HEK293 (cell line): ENCODE measurements around the gene AARS2.

ENCODE experiments used
- CTCF ChIA-PET: fragments of 350-600 bp; formaldehyde crosslinking; extraction: SDS; loops from one replicate; lab custom pipeline; 2021; ENCODE audit warnings: antibody characterized with exemption; lab: Yijun Ruan, JAX
- POLR2A ChIA-PET: fragments of 300-600 bp; formaldehyde crosslinking; extraction: SDS; loops from one replicate; lab custom pipeline; 2020; ENCODE audit warnings: antibody characterized with exemption, inconsistent platforms; lab: Yijun Ruan, JAX
- H3K27ac ChIP-seq: fragments of 200-500 bp; sonication (Bioruptor generic); 2 replicates; pipeline ENCODE4 v1.5.1; 2014; ENCODE audit warnings: low read depth, low read length, control low read depth, inconsistent platforms; ENCODE audit errors: extremely low read depth
- H3K36me3 ChIP-seq, 2 experiments: fragments of 200-500 bp in 1 of 2; sonication (Bioruptor generic) in 1 of 2; 1 replicate in 1 of 2; 2 replicates in 1 of 2; pipeline ENCODE4 v1.5.1; 2014 to 2017; ENCODE audit warnings: inconsistent platforms in 2 of 2, low read length in 2 of 2; ENCODE audit not compliant: control insufficient read depth in 2 of 2, insufficient read depth in 1 of 2
- H3K4me1 ChIP-seq: fragments of 200-500 bp; sonication (Bioruptor generic); 2 replicates; pipeline ENCODE4 v1.5.1; 2014; ENCODE audit warnings: mild to moderate bottlenecking, low read length, inconsistent platforms; ENCODE audit not compliant: control insufficient read depth, insufficient read depth
- H3K4me3 ChIP-seq: 2 replicates; pipeline ENCODE4 v1.5.1; 2011; ENCODE audit warnings: low read depth, mild to moderate bottlenecking, control low read depth, low read length, moderate library complexity
- H3K9me3 ChIP-seq: fragments of 200-500 bp; sonication (Bioruptor generic); 2 replicates; pipeline ENCODE4 v1.5.1; 2014; ENCODE audit warnings: low read depth, low read length, inconsistent platforms; ENCODE audit not compliant: control insufficient read depth, insufficient read depth
- GLIS2 ChIP-seq: fragments of 450-650 bp; formaldehyde crosslinking; IDR thresholded peaks from 2 replicates; pipeline ENCODE4 v1.5.1; 2016; ENCODE audit warnings: missing biosample characterization, missing genetic modification characterization
- PBX3 ChIP-seq: sonication (generic); formaldehyde crosslinking; IDR thresholded peaks from 2 replicates; pipeline ENCODE4 v1.8.1; 2022; ENCODE audit warnings: mild to moderate bottlenecking, moderate library complexity, missing genetic modification reagents
- PRDM1 ChIP-seq: fragments of 450-650 bp; formaldehyde crosslinking; IDR thresholded peaks from 2 replicates; pipeline ENCODE4; 2016; ENCODE audit warnings: missing biosample characterization, missing genetic modification characterization
- ZBTB17 ChIP-seq: fragments of 450-650 bp; formaldehyde crosslinking; IDR thresholded peaks from 2 replicates; pipeline ENCODE4 v1.5.1; 2016; ENCODE audit warnings: missing biosample characterization, missing genetic modification characterization
- ZBTB6 ChIP-seq: fragments of 450-650 bp; formaldehyde crosslinking; IDR thresholded peaks from 2 replicates; pipeline ENCODE4 v1.5.1; 2017; ENCODE audit warnings: missing biosample characterization, missing genetic modification characterization
- ZBTB8A ChIP-seq: fragments of 450-650 bp; formaldehyde crosslinking; IDR thresholded peaks from 2 replicates; pipeline ENCODE4 v1.5.1; 2016; ENCODE audit warnings: missing biosample characterization, missing genetic modification characterization
- ZFP69B ChIP-seq: fragments of 450-650 bp; formaldehyde crosslinking; IDR thresholded peaks from 2 replicates; pipeline ENCODE4 v1.5.1; 2016; ENCODE audit warnings: missing biosample characterization, missing genetic modification characterization
- ZIC2 ChIP-seq: fragments of 450-650 bp; formaldehyde crosslinking; IDR thresholded peaks from 2 replicates; pipeline ENCODE4 v1.5.1; 2016; ENCODE audit warnings: missing biosample characterization, missing genetic modification characterization
- ZNF10 ChIP-seq: fragments of 450-650 bp; formaldehyde crosslinking; IDR thresholded peaks from 2 replicates; pipeline ENCODE4 v1.5.1; 2017; ENCODE audit warnings: missing biosample characterization, missing genetic modification characterization
- ZNF146 ChIP-seq: fragments of 450-650 bp; formaldehyde crosslinking; IDR thresholded peaks from 2 replicates; pipeline ENCODE4 v1.5.1; 2016; ENCODE audit warnings: missing biosample characterization, missing genetic modification characterization
- ZNF26 ChIP-seq: fragments of 450-650 bp; formaldehyde crosslinking; IDR thresholded peaks from 2 replicates; pipeline ENCODE4 v1.5.1; 2016; ENCODE audit warnings: missing biosample characterization, missing genetic modification characterization
- ZNF350 ChIP-seq: fragments of 450-650 bp; formaldehyde crosslinking; IDR thresholded peaks from 2 replicates; pipeline ENCODE4 v1.5.0; 2017; ENCODE audit warnings: missing biosample characterization, mild to moderate bottlenecking, missing genetic modification characterization
- ZNF366 ChIP-seq: fragments of 450-650 bp; formaldehyde crosslinking; conservative IDR thresholded peaks from 2 replicates; pipeline ENCODE4 v1.5.1; 2016; ENCODE audit warnings: missing biosample characterization, missing genetic modification characterization
- ZNF394 ChIP-seq: fragments of 450-650 bp; formaldehyde crosslinking; IDR thresholded peaks from 2 replicates; pipeline ENCODE4 v1.5.1; 2016; ENCODE audit warnings: missing biosample characterization, missing genetic modification characterization, mild to moderate bottlenecking, moderate library complexity, borderline replicate concordance
- ZNF510 ChIP-seq: fragments of 450-650 bp; formaldehyde crosslinking; IDR thresholded peaks from 2 replicates; pipeline ENCODE4 v1.5.1; 2018; ENCODE audit warnings: mild to moderate bottlenecking, missing genetic modification characterization, missing biosample characterization; ENCODE audit not compliant: insufficient replicate concordance
- ZNF549 ChIP-seq: fragments of 450-650 bp; IDR thresholded peaks from 2 replicates; pipeline ENCODE4 v1.5.1; 2018; ENCODE audit warnings: missing biosample characterization, missing genetic modification characterization, mild to moderate bottlenecking, inconsistent platforms, moderate library complexity
- ZNF558 ChIP-seq: fragments of 450-650 bp; formaldehyde crosslinking; IDR thresholded peaks from 2 replicates; pipeline ENCODE4 v1.5.1; 2016; ENCODE audit warnings: missing biosample characterization, missing genetic modification characterization
- ZNF600 ChIP-seq: fragments of 450-650 bp; formaldehyde crosslinking; IDR thresholded peaks from 2 replicates; pipeline ENCODE4 v1.5.1; 2016; ENCODE audit warnings: missing biosample characterization, missing genetic modification characterization
- ZNF626 ChIP-seq: fragments of 450-650 bp; sonication (Bioruptor Pico); formaldehyde crosslinking; IDR thresholded peaks from 2 replicates; pipeline ENCODE4 v1.5.1; 2018; ENCODE audit warnings: missing biosample characterization, missing genetic modification characterization, inconsistent platforms
- ZNF707 ChIP-seq: fragments of 450-650 bp; formaldehyde crosslinking; IDR thresholded peaks from 2 replicates; pipeline ENCODE4 v1.5.1; 2016; ENCODE audit warnings: missing biosample characterization, missing genetic modification characterization
- ZNF776 ChIP-seq: fragments of 450-650 bp; formaldehyde crosslinking; IDR thresholded peaks from 2 replicates; pipeline ENCODE4 v1.5.0; 2017; ENCODE audit warnings: missing biosample characterization, missing genetic modification characterization, borderline replicate concordance
- ZNF837 ChIP-seq: fragments of 450-650 bp; formaldehyde crosslinking; IDR thresholded peaks from 2 replicates; pipeline ENCODE4 v1.5.1; 2016; ENCODE audit warnings: missing biosample characterization, missing genetic modification characterization
- TF ChIP-seq, protein P1 (sequence below): fragments of 450-650 bp; formaldehyde crosslinking; IDR thresholded peaks from 2 replicates; pipeline ENCODE4 v1.5.1; 2016; ENCODE audit warnings: missing biosample characterization, missing genetic modification characterization

The AARS2 gene

GRCh38 chr6:44256775-44257024, 56.4 kb downstream of the AARS2 start:
- Histone ChIP-seq H3K36me3 (peaks cover 10 to 67% of the 10 kb centered on the region in 2 experiments; a peak in 2 of 3 replicates), H3K4me3 (peak overlapping the region; percentile 82), H3K27ac (peak overlapping the region; percentile 65; the same call in 1 of the 2 replicates), H3K4me1 (no peaks in the 10 kb centered on the region), H3K9me3 (no peaks in the 10 kb centered on the region)
- POLR2A ChIA-PET: interaction anchor here (0.6 to 3.7 kb wide), 21 partner anchors 10 to 650 kb away, joined by 3 to 131 read pairs (median 4); partner anchors contain the start of genes AARS2, HSP90AB1 and SLC29A1
- TF ChIP-seq ZNF366 (tag by site-specific recombination) (0 out of 2 replicates have a peak, but pooled peaks have one; percentile 38), ZFP69B (no peak), ZBTB8A (tag by site-specific recombination) (peak; percentile 47; the same call in 1 of the 2 replicates), ZNF626 (tag by site-specific recombination) (no peak)
- CTCF ChIA-PET: interaction anchor here (0.6 to 3.2 kb wide), 39 partner anchors 8 to 1212 kb away, joined by 3 to 36 read pairs (median 5); partner anchors contain the start of genes AARS2 and HSP90AB1

GRCh38 chr6:44255871-44256774, 57.0 kb downstream of the AARS2 start:
- Histone ChIP-seq H3K27ac (peak overlapping the region; percentile 65; the same call in 1 of the 2 replicates), H3K4me1 (no peaks in the 10 kb centered on the region), H3K4me3 (peak overlapping the region; percentile 82), H3K36me3 (peaks cover 12 to 68% of the 10 kb centered on the region in 2 experiments), H3K9me3 (no peaks in the 10 kb centered on the region)
- ChIA-PET CTCF (interaction anchor here (0.6 to 3.2 kb wide), 37 partner anchors 8 to 590 kb away, joined by 3 to 36 read pairs (median 5); partner anchors contain the start of genes AARS2 and HSP90AB1), POLR2A (interaction anchor here (0.6 to 3.7 kb wide), 20 partner anchors 9 to 649 kb away, joined by 3 to 131 read pairs (median 4); partner anchors contain the start of genes AARS2, HSP90AB1 and SLC29A1)
- TF ChIP-seq ZNF549 (tag by site-specific recombination): no peak
- peak; percentile 33; the same call in 1 of the 2 replicates for TF ChIP-seq ZNF10
- peak; percentile 65 for TF ChIP-seq PRDM1 (tag by site-specific recombination)
- TF ChIP-seq ZNF26: no peak
- TF ChIP-seq ZNF776: no peak
- no peak for TF ChIP-seq ZNF350 (tag by site-specific recombination)

GRCh38 chr6:44255105-44255808, 57.9 kb downstream of the AARS2 start:
- POLR2A ChIA-PET: interaction anchor here (0.7 to 3.7 kb wide), 6 partner anchors 9 to 57 kb away, joined by 3 to 131 read pairs (median 8); partner anchors contain the start of genes AARS2, HSP90AB1 and SLC29A1
- no peak for TF ChIP-seq GLIS2 (tag by site-specific recombination)
- no peak for TF ChIP-seq ZNF146
- no peak for TF ChIP-seq ZNF837 (tag by site-specific recombination)
- TF ChIP-seq PBX3 (CRISPR knock-in tag): no peak
- TF ChIP-seq ZNF600 (tag by site-specific recombination): peak; percentile 48
- TF ChIP-seq ZIC2 (tag by site-specific recombination): peak; percentile 55; the same call in 1 of the 2 replicates
- no peak for TF ChIP-seq ZBTB6 (tag by site-specific recombination)
- TF ChIP-seq ZNF394 (tag by site-specific recombination): peak; percentile 20; the same call in 1 of the 2 replicates
- no peak for TF ChIP-seq ZNF707 (tag by site-specific recombination)
- no peak for TF ChIP-seq ZNF510
- TF ChIP-seq ZNF558 (tag by site-specific recombination): no peak
- peak; percentile 44; the same call in 1 of the 2 replicates for TF ChIP-seq ZBTB17
- TF ChIP-seq, protein P1, sequence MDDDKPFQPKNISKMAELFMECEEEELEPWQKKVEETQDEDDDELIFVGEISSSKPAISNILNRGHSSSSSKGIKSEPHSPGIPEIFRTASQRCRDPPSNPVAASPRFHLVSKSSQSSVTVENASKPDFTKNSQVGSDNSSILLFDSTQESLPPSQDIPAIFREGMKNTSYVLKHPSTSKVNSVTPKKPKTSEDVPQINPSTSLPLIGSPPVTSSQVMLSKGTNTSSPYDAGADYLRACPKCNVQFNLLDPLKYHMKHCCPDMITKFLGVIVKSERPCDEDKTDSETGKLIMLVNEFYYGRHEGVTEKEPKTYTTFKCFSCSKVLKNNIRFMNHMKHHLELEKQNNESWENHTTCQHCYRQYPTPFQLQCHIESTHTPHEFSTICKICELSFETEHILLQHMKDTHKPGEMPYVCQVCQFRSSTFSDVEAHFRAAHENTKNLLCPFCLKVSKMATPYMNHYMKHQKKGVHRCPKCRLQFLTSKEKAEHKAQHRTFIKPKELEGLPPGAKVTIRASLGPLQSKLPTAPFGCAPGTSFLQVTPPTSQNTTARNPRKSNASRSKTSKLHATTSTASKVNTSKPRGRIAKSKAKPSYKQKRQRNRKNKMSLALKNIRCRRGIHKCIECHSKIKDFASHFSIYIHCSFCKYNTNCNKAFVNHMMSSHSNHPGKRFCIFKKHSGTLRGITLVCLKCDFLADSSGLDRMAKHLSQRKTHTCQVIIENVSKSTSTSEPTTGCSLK (tag by site-specific recombination): no peak

More at GRCh38 chr6:44255105-44255808, 57.9 kb downstream of the AARS2 start:
- Histone ChIP-seq H3K4me3 (no peak overlapping the region), H3K9me3 (no peaks in the 10 kb centered on the region), H3K27ac (no peak overlapping the region), H3K4me1 (no peaks in the 10 kb centered on the region), H3K36me3 (peaks cover 20 to 72% of the 10 kb centered on the region in 2 experiments)
- CTCF ChIA-PET: interaction anchor here (0.6 to 3.2 kb wide), 10 partner anchors 7 to 376 kb away, joined by 3 to 35 read pairs (median 10); partner anchors contain the start of gene AARS2
